HepG2 (cell line): ENCODE results near the gene ITGAX. TPM values are rescaled to one million over a fixed set of nuclear protein-coding genes. Genes with fewer than 3 reads are reported as not detected.

ENCODE experiments used
- ATAC-seq: fragments of 200-7000 bp; cut with Tn5 transposase; 3 replicates; pipeline ENCODE4 v1.9.1; 2020; ENCODE audit warnings: mild to moderate bottlenecking, moderate library complexity
- BruUV-seq: library from RNA; stranded (reverse); fragments of 400-500 nt; replicated peaks from 2 replicates; lab custom pipeline; 2021; lab: Mats Ljungman, UMichigan
- CTCF ChIA-PET: fragments of 300-600 bp; formaldehyde crosslinking; extraction: SDS; loops from one replicate; lab custom pipeline; 2021; ENCODE audit warnings: low total read pairs, inconsistent platforms, low intra/inter-chr PET ratio; lab: Yijun Ruan, JAX
- POLR2A ChIA-PET: fragments of 350-600 bp; sonication (Branson Sonifier 250); formaldehyde crosslinking; loops from one replicate; lab custom pipeline; 2020; ENCODE audit warnings: antibody characterized with exemption, inconsistent platforms; lab: Yijun Ruan, JAX
- DNase-seq: peaks from one replicate; pipeline ENCODE4 v3.0.0-alpha.2; 2015; ENCODE audit warnings: low spot score
- FAIRE-seq: peaks from 3 replicates; lab custom pipeline; 2011; peaks lifted over from hg19 to GRCh38; lab: Jason Lieb, UNC
- H2AFZ ChIP-seq: one replicate; pipeline ENCODE4 v1.6.1; 2011; ENCODE audit warnings: low read length, inconsistent platforms
- H3K27ac ChIP-seq: fragments of 300-600 bp; 3 replicates; pipeline ENCODE4 v1.8.0; 2011; ENCODE audit warnings: mixed run types, mild to moderate bottlenecking, mixed read lengths, low read length, inconsistent platforms; ENCODE audit not compliant: insufficient read depth; ENCODE audit errors: extremely low read length
- H3K27me3 ChIP-seq, 2 experiments: fragments of 200-600 bp in 1 of 2; 2 replicates in 1 of 2; 3 replicates in 1 of 2; pipeline versions ENCODE4 v1.6.0 to v1.8.0; 2011; ENCODE audit warnings: low read length in 2 of 2, mild to moderate bottlenecking in 2 of 2, moderate library complexity in 2 of 2, inconsistent platforms in 1 of 2; ENCODE audit not compliant: insufficient read depth in 2 of 2, control insufficient read depth in 1 of 2
- H3K36me3 ChIP-seq, 2 experiments: fragments of 200-600 bp in 1 of 2; replicated peaks in 1 of 2; 2 replicates in 1 of 2; 3 replicates in 1 of 2; pipeline versions ENCODE4 v1.5.1 to v1.8.0; 2011; ENCODE audit warnings: low read length in 2 of 2, inconsistent platforms in 1 of 2; ENCODE audit not compliant: insufficient read depth in 2 of 2, control insufficient read depth in 1 of 2
- H3K4me1 ChIP-seq: 2 replicates; pipeline ENCODE4 v1.5.1; 2012; ENCODE audit warnings: low read length, inconsistent platforms; ENCODE audit not compliant: insufficient read depth
- H3K4me2 ChIP-seq: 2 replicates; pipeline ENCODE4 v1.6.0; 2011; ENCODE audit warnings: low read depth, low read length, inconsistent platforms
- H3K4me3 ChIP-seq, 3 experiments: fragments of 200-600 bp in 1 of 3; sonication (generic), shearing (Covaris generic) in 1 of 3; replicated peaks in 1 of 3; 2 replicates each; pipeline ENCODE4 v1.5.1; 2011 to 2016; ENCODE audit warnings: low read length in 3 of 3, inconsistent platforms in 2 of 3, low read depth in 2 of 3, mild to moderate bottlenecking in 2 of 3, control low read depth in 1 of 3, mixed read lengths in 1 of 3; ENCODE audit not compliant: insufficient read depth in 1 of 3
- H3K79me2 ChIP-seq: one replicate; pipeline ENCODE4 v1.6.1; 2011; ENCODE audit warnings: low read length, inconsistent platforms; ENCODE audit not compliant: insufficient read depth
- H3K9ac ChIP-seq: 2 replicates; pipeline ENCODE4 v1.6.0; 2011; ENCODE audit warnings: mild to moderate bottlenecking, low read depth, low read length, inconsistent platforms; ENCODE audit not compliant: insufficient read depth
- H3K9me3 ChIP-seq: 2 replicates; pipeline ENCODE4 v1.5.1; 2012; ENCODE audit warnings: mild to moderate bottlenecking, low read length
- H4K20me1 ChIP-seq: 2 replicates; pipeline ENCODE4 v1.6.0; 2011; ENCODE audit warnings: inconsistent platforms, mild to moderate bottlenecking, low read length, moderate library complexity; ENCODE audit not compliant: insufficient read depth
- ATM ChIP-seq: fragments of 450-650 bp; IDR thresholded peaks from 2 replicates; pipeline ENCODE4 v1.7.1; 2017; ENCODE audit warnings: mild to moderate bottlenecking, borderline replicate concordance
- CHD2 ChIP-seq: IDR thresholded peaks from 2 replicates; pipeline ENCODE4 v1.6.1; 2011; ENCODE audit warnings: low read depth, low read length, improper control_type of control experiment
- FOXO1 ChIP-seq: sonication (generic); formaldehyde crosslinking; IDR thresholded peaks from 2 replicates; pipeline ENCODE4 v1.4.0; 2020; ENCODE audit warnings: missing genetic modification reagents
- GMEB2 ChIP-seq: IDR thresholded peaks from 2 replicates; pipeline ENCODE4 v1.6.1; 2016; ENCODE audit warnings: missing biosample characterization, missing genetic modification reagents, low read depth
- HDAC1 ChIP-seq: sonication (generic); formaldehyde crosslinking; IDR thresholded peaks from 2 replicates; pipeline ENCODE4 v1.5.1; 2020; ENCODE audit warnings: mild to moderate bottlenecking, missing genetic modification reagents
- HNRNPL ChIP-seq: fragments of 200-400 bp; formaldehyde crosslinking; IDR thresholded peaks from 2 replicates; pipeline ENCODE4 v1.6.1; 2017; ENCODE audit warnings: mild to moderate bottlenecking, low read depth, low read length
- MNT ChIP-seq: fragments of 450-650 bp; IDR thresholded peaks from 2 replicates; pipeline ENCODE4 v1.6.1; 2016
- RCOR2 ChIP-seq: IDR thresholded peaks from 2 replicates; pipeline ENCODE4 v1.6.1; 2016; ENCODE audit warnings: missing biosample characterization, missing genetic modification reagents
- THAP11 ChIP-seq: IDR thresholded peaks from 2 replicates; pipeline ENCODE4 v1.6.1; 2016; ENCODE audit warnings: missing biosample characterization, missing genetic modification reagents
- ZBTB20 ChIP-seq: sonication (generic); formaldehyde crosslinking; IDR thresholded peaks from 2 replicates; pipeline ENCODE4 v1.8.1; 2023; ENCODE audit warnings: missing genetic modification reagents, low read depth, mild to moderate bottlenecking, borderline replicate concordance
- ZNF282 ChIP-seq: fragments of 450-650 bp; IDR thresholded peaks from 2 replicates; pipeline ENCODE4 v1.6.1; 2018; ENCODE audit not compliant: partially characterized antibody
- ZNF34 ChIP-seq: sonication (generic); formaldehyde crosslinking; IDR thresholded peaks from 2 replicates; pipeline ENCODE4 v1.4.0; 2020; ENCODE audit warnings: mild to moderate bottlenecking, missing genetic modification reagents, borderline replicate concordance
- ZNF670 ChIP-seq: sonication (generic); formaldehyde crosslinking; IDR thresholded peaks from 2 replicates; pipeline ENCODE4 v1.8.0; 2022; ENCODE audit warnings: mild to moderate bottlenecking, missing genetic modification reagents, borderline replicate concordance
- ZNF746 ChIP-seq: sonication (generic); formaldehyde crosslinking; IDR thresholded peaks from 2 replicates; pipeline ENCODE4 v1.8.0; 2022; ENCODE audit warnings: mild to moderate bottlenecking, missing genetic modification reagents
- WGBS: methylation state at CpG from one replicate; pipeline ENCODE4 v1.1.6; 2017; ENCODE audit warnings: low lambda C conversion rate; 5-methylcytosine and 5-hydroxymethylcytosine counted together
- in situ Hi-C: cut with HindIII; loops from 2 replicates; pipeline ENCODE4 v1.10.0; 2017; ENCODE audit warnings: low pct_unique_long_range_greater_than_20kb; ENCODE audit not compliant: extremely low pct_ligation_motif_present
- intact Hi-C: fragments of 100-400 bp; cut with micrococcal nuclease; formaldehyde crosslinking; loops from one replicate; pipeline ENCODE4 v1.10.0; 2022; ENCODE audit not compliant: unreplicated experiment
- polyA plus RNA-seq, 8 experiments: library from polyadenylated mRNA; depleted of rRNA in 3 of 8; stranded (reverse) in 7 of 8; unstranded in 1 of 8; fragments of >200 nt; fragmentation: Illumina TruSeq in 4 of 8; extraction: Trizol in 4 of 8; gene quantifications; 2 replicates each; pipeline versions ENCODE4 v1.2.1 to v1.2.3, GENCODE V29; 2011 to 2016; ENCODE audit warnings: low read depth in 4 of 8, missing spikeins in 1 of 8, mixed read lengths in 1 of 8; ENCODE audit not compliant: insufficient read depth in 1 of 8
- total RNA-seq, 5 experiments: library from RNA; depleted of rRNA; stranded (reverse); fragments of >200 nt; fragmentation: Illumina TruSeq; extraction: Trizol; gene quantifications; 2 replicates each; pipeline ENCODE4 v1.2.3, GENCODE V29; 2016; ENCODE audit warnings: low read depth in 1 of 5
- TF ChIP-seq, protein P1 (sequence below): sonication (generic); formaldehyde crosslinking; IDR thresholded peaks from 2 replicates; pipeline ENCODE4 v1.4.0; 2020; ENCODE audit warnings: missing genetic modification reagents

ITGAX gene
- total and polyA plus RNA-seq, 2 of the 13 experiments (the other 11 are each of a cell fraction or from before 2014, with no cell fraction given), result 0.32 TPM; not detected in 1

DNA sequence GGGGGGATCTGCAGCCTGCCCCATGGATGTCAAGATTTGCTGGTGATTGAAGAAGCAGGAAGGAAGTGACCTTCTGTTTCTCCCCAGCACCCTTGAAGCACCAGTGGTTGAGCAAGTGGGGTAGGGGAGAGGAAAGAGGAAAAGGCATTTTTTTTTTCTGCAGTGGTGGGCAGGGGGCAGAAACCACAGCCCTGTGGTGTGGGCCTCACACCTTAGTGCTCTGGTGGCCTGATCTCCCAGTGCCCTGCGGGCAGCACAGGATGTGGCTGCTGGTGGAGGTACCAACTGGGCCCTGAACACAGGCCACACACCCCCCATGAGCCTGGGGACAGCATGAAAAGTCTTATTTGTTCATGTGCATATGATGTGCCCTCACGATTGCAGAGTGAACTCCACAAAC, 45.2 kb downstream of the ITGAX start:
- Histone ChIP-seq H3K4me2 (no peak overlapping the region), H3K4me3 (no peak overlapping the region), H3K36me3 (no peaks in the 10 kb centered on the region), H3K9me3 (no peaks in the 10 kb centered on the region), H3K27ac (no peak overlapping the region), H4K20me1 (no peaks in the 10 kb centered on the region), H3K79me2 (no peaks in the 10 kb centered on the region), H3K27me3 (no peaks in the 10 kb centered on the region; a peak in 1 of 5 replicates), H3K9ac (no peak overlapping the region), H2AFZ (no peak overlapping the region), H3K4me1 (0 out of 2 replicates have a peak, but pooled peaks cover 8% of the 10 kb centered on the region)
- TF ChIP-seq ZBTB20 (CRISPR knock-in tag), result no peak
- no peak for TF ChIP-seq HNRNPL
- TF ChIP-seq GMEB2, result no peak
- no peak for TF ChIP-seq ZNF670 (CRISPR knock-in tag)
- TF ChIP-seq ZNF34, result no peak
- no peak for TF ChIP-seq THAP11
- no peak for TF ChIP-seq RCOR2 (CRISPR knock-in tag)
- in situ Hi-C loops, result no loop called here
- FAIRE-seq, result no peak
- ChIA-PET POLR2A (no interaction called here), CTCF (no interaction called here)
- ATAC-seq, result no peak
- BruUV-seq, result no TSS peak
- no peak for DNase-seq
- intact Hi-C loops, result no loop called here
- 17% methylated on average over 2 of the region's 2 CpGs for WGBS

DNA sequence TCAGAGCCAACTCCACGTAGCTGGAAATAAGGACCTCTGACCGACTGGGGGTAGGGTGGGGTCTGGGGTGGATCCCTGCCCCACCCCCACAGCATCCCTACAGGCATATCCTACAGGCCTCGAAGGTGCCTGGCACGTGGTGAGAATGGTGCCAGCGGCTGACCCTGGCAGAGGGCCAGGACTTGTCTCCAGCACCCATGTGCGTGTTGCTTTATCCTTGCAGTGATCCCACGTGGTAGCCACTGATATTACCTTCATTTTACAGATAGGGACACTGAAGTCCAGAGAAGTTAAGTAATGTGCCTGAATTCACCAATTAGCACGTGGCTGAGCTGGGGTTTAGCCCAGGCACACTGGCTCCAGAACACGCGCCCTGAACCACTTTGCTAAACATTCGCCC, 46.5 kb downstream of the ITGAX start:
- intact Hi-C loops (no loop called here), in situ Hi-C loops (no loop called here)
- Histone ChIP-seq H3K79me2 (no peaks in the 10 kb centered on the region), H3K27me3 (peaks cover under 1 to 1% of the 10 kb centered on the region in 2 experiments; a peak in 2 of 5 replicates), H3K9me3 (no peaks in the 10 kb centered on the region), H3K9ac (no peak overlapping the region), H3K27ac (no peak overlapping the region), H3K4me2 (no peak overlapping the region), H2AFZ (no peak overlapping the region), H3K4me1 (0 out of 2 replicates have a peak, but pooled peaks cover 8% of the 10 kb centered on the region), H3K36me3 (no peaks in the 10 kb centered on the region), H4K20me1 (no peaks in the 10 kb centered on the region), H3K4me3 (no peak overlapping the region)
- FAIRE-seq (no peak), ATAC-seq (no peak), DNase-seq (no peak)
- ChIA-PET CTCF (no interaction called here), POLR2A (no interaction called here)
- no TSS peak for BruUV-seq
- 40% methylated on average over 11 of the region's 11 CpGs for WGBS
- peak; percentile 71 for TF ChIP-seq MNT
- TF ChIP-seq FOXO1 (CRISPR knock-in tag), result no peak
- no peak for TF ChIP-seq CHD2
- TF ChIP-seq HDAC1 (CRISPR knock-in tag), result no peak
- TF ChIP-seq ZNF282, result no peak
- TF ChIP-seq ZNF746 (CRISPR knock-in tag), result no peak
- no peak for TF ChIP-seq ATM
- TF ChIP-seq, protein P1, sequence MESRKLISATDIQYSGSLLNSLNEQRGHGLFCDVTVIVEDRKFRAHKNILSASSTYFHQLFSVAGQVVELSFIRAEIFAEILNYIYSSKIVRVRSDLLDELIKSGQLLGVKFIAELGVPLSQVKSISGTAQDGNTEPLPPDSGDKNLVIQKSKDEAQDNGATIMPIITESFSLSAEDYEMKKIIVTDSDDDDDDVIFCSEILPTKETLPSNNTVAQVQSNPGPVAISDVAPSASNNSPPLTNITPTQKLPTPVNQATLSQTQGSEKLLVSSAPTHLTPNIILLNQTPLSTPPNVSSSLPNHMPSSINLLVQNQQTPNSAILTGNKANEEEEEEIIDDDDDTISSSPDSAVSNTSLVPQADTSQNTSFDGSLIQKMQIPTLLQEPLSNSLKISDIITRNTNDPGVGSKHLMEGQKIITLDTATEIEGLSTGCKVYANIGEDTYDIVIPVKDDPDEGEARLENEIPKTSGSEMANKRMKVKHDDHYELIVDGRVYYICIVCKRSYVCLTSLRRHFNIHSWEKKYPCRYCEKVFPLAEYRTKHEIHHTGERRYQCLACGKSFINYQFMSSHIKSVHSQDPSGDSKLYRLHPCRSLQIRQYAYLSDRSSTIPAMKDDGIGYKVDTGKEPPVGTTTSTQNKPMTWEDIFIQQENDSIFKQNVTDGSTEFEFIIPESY (CRISPR knock-in tag), result peak; percentile 12; the same call in 1 of the 2 replicates
